ENCODE measurements around the gene MRPL34.

Gene MRPL34

GRCh38 chr19:17347361-17347760, 41.7 kb downstream of the MRPL34 start:
- no peak for DNase-seq

- DNase-seq, result no peak
These were observed 42.2 kb downstream of the MRPL34 start for GRCh38 chr19:17347877-17348276.

GRCh38 chr19:17348700-17349099, 43.0 kb downstream of the MRPL34 start:
- DNase-seq, result peak; percentile 57

GRCh38 chr19:17351815-17352435, 46.3 kb downstream of the MRPL34 start:
- DNase-seq, result no peak

- DNase-seq, result no peak
These were observed 47.1 kb downstream of the MRPL34 start for GRCh38 chr19:17352608-17353280.

GRCh38 chr19:17353386-17353785, 47.7 kb downstream of the MRPL34 start:
- DNase-seq, result no peak

Data from retina (tissue), 1 donor.